Measurements from ENCODE around the gene CFAP99. TPM values are rescaled to one million over a fixed set of nuclear protein-coding genes. Genes with fewer than 3 reads are reported as not detected.

Gene CFAP99
- total RNA-seq, 4 donors from 2014 or later = 0.32 to 0.60 TPM; not detected in 2

DNA sequence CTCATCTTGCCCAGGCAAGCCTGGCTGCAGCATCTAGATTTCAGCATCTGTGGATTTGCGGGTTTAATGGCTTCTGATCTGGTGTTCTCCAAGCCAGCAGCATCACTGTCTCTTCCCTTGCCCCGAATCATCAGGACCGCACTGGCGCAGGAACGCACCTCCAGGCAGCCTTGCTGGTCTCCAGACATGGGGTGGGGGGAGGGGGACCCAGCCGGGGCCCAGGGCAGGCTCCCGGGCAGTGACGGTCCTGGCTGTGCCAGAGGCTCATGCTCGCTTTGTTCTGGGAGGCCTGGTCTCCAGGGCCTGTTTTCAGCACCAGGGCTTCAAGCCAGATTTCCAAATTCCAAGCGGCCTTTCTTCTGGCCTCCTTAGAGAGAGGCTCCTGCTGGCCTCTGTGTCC, 4.9 kb downstream of the CFAP99 start:
- ATAC-seq (ENCODE audit: low FRiP score) = no peak
- TF ChIP-seq, protein P1, sequence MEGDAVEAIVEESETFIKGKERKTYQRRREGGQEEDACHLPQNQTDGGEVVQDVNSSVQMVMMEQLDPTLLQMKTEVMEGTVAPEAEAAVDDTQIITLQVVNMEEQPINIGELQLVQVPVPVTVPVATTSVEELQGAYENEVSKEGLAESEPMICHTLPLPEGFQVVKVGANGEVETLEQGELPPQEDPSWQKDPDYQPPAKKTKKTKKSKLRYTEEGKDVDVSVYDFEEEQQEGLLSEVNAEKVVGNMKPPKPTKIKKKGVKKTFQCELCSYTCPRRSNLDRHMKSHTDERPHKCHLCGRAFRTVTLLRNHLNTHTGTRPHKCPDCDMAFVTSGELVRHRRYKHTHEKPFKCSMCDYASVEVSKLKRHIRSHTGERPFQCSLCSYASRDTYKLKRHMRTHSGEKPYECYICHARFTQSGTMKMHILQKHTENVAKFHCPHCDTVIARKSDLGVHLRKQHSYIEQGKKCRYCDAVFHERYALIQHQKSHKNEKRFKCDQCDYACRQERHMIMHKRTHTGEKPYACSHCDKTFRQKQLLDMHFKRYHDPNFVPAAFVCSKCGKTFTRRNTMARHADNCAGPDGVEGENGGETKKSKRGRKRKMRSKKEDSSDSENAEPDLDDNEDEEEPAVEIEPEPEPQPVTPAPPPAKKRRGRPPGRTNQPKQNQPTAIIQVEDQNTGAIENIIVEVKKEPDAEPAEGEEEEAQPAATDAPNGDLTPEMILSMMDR (IDR thresholded peaks at IDR 0.05) = no peak
- DNase-seq (ENCODE audit: low spot score) = no peak

DNA sequence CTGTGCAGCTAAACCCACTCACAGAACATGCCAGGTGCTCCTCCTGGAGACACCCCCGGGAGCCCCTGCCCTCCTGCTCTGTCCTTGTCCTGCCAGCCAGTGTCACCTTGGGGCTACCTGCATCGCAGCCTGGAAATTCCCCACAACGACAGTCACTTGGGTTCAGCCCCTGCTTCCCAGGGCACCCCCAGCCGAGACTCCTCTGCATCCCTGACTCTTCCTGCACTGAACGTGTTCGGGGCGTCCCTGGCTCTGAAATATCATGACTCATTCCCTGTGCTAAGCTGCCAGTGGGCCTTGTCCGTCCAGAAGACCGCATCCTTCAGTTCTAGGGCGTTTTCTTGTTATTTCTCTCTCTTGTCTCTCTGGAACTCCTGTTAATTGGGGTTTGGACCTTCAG, 5.8 kb downstream of the CFAP99 start:
- DNase-seq (ENCODE audit: low spot score) = no peak
- TF ChIP-seq, protein P1 (IDR thresholded peaks at IDR 0.05) = no peak
- ATAC-seq (ENCODE audit: low FRiP score) = no peak

DNA sequence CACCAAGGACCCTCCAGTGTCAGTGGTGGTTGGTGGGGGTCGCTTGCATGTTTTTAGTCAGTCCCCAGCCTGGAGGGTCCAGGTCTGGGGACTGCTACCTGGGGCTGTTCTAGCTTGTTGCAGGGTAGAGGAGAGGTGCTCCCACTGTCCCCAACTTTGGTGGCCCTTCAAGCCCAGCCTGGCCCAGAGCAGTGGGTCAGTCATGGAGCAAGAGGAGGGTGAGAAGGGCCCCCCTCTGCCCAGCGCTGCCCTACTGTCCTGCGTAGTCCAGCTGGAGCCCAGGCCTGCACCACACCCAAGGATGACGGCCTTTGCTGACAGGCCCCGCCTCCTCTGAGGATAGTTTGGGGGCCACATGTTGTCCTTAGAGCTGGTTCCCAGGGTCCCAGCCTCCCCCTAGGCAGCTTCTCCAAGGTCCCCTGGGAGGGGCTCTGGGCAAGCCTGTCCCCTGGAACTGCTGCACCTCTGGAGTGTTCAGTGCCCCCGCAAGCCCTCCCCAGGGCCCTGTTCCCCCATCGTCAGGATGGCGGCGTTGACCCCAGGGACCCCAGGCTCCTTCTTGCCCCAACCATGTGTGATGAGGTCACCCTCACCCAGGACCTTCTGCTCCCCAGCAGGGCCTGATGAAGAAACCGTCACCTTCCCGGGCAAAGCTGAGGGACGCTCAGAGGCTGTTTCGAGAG, 6.8 kb downstream of the CFAP99 start:
- TF ChIP-seq, protein P1 (IDR thresholded peaks at IDR 0.05) = no peak
- DNase-seq (ENCODE audit: low spot score) (no peak), ATAC-seq (ENCODE audit: low FRiP score) (no peak)

DNA sequence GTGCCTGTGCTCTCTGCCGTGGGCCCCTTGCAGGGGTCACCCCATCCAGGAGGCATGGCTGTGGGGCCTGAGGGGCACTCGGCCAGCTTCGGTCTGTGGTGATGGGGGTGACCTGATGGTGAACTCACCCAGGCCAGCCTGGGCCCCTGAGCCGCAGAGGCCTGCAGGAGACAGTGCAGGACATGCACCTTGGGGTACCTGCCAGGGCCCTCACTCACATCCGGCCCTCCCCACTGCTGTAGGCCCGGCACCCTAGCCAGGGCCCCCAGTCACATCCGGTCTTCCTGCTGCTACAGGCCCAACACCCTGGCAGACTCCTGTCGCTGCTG, 7.3 kb downstream of the CFAP99 start:
- DNase-seq (ENCODE audit: low spot score) (no peak), ATAC-seq (ENCODE audit: low FRiP score) (no peak)
- TF ChIP-seq, protein P1 (IDR thresholded peaks at IDR 0.05) = no peak

DNA sequence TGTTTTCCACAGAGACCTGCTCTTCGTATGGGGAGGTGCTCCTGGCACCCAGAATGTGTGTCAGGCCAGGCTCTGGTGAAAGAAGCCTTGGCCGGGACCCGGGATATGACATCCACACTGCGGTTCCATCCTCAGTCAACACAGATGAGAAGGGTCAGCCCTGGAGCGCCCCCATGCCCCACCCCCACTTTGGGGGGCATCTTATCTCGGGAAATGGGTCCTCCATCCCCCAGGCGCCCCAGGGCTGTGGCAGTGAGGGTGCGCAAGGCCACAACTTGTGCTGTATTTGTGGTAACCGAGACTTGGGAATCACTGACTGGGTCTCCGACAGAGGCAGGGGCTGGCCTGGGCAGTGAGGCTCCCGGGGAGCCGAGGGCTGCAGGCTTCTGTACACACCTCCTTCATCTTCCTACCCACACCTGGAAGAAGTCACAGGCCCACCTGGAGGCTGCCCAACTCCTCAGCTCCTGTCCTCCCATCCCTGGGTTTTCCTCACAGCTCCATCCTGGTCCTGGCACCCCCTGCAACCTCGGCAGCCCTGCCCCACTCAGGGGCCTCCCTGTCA, 8.0 kb downstream of the CFAP99 start:
- TF ChIP-seq, protein P1 (IDR thresholded peaks at IDR 0.05) = no peak
- ATAC-seq (ENCODE audit: low FRiP score) = no peak
- DNase-seq (ENCODE audit: low spot score) = no peak

DNA sequence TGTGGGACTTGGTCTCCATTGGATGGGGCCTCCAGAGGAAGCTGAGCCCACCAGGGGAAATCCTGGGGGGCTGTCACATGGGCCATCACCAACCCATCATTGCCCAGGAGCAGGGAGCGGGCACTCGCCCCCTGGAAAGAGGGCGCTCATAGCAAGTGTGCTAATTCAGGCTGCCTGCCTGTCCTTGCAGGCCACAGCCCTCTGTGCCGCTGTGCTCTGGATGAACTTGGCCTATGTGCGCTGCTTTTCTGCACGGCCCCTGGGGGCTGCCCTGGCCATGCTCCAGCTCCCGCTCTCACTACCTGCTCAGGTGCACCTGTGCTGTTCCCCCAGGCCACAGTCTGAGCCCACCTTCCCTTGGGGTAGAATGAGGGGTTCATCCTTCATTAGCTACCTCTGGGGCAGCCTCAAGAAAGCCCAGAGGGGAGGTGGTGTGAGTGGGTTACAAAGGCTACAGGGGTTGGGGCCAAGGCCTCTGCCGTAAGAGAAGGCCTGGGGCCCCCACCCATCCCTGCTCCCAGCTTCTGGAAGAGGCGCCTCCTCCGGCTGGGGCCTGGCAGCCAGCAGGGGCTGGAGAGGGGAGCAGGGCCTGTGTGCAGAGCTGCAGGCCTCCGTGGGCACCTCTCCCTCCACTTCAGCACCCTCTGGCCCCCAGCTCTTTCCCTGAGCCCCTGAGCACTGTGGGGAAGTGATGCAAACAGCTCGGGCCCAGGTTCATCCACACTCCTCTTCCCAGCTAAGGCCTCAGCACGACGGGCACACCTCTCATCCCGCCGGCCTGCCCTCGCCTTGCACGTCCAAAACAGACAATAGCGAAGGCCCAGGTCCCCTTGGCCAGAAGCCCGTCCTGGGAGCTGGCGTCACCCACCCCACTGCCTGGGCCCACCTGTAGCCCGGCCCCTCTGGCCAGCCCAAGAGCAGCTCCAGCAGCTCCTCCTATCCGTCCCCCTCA, 8.9 kb downstream of the CFAP99 start:
- TF ChIP-seq, protein P1 (IDR thresholded peaks at IDR 0.05) = no peak
- ATAC-seq (ENCODE audit: low FRiP score) (no peak), DNase-seq (ENCODE audit: low spot score) (no peak)
